HG03439 (cell line): Measurements from ENCODE around the gene CLEC7A.

Source experiments
- ATAC-seq: cut with Tn5 transposase; IDR thresholded peaks from one replicate; pipeline ENCODE4 v1.9.1; 2021; ENCODE audit warnings: mild to moderate bottlenecking, moderate library complexity; ENCODE audit not compliant: unreplicated experiment

Gene CLEC7A

DNA sequence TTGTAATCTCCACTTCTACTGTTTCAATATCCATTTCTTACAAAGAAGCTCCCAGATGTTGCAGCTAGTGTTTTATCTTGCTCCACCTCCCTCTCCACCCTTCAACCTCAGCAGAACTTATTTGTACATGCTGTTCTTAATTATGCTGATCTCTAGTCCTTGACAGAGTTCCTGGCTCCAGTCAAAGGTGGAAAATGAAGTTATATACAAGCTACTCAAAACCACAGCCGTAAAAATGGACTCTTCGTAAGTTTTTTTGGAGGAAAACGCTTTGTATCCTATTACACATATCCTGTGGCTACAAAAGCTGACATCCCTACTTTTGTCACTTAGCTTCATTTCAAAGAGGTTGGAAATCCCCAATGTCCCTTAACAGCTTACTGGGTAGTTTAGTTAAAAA, 32.5 kb downstream of the CLEC7A start:
- no peak for ATAC-seq

DNA sequence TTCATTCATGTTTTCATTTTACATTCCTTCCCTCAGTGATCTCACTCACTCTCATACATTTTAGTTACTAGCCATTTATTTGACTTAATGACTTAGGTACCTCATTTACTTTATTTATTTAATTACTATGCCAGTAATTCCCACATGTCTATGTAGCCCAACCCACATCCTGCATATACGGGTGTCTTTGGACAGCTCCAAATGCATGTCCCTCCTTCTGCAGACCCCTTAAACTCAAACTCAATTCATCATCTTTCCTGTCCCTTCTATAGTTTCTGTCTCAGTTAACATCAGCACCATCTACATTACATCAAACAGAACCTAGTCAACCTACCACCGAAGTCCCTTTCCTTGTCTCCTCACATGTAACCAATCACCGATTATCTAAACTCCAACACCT, 34.0 kb downstream of the CLEC7A start:
- ATAC-seq, result no peak

DNA sequence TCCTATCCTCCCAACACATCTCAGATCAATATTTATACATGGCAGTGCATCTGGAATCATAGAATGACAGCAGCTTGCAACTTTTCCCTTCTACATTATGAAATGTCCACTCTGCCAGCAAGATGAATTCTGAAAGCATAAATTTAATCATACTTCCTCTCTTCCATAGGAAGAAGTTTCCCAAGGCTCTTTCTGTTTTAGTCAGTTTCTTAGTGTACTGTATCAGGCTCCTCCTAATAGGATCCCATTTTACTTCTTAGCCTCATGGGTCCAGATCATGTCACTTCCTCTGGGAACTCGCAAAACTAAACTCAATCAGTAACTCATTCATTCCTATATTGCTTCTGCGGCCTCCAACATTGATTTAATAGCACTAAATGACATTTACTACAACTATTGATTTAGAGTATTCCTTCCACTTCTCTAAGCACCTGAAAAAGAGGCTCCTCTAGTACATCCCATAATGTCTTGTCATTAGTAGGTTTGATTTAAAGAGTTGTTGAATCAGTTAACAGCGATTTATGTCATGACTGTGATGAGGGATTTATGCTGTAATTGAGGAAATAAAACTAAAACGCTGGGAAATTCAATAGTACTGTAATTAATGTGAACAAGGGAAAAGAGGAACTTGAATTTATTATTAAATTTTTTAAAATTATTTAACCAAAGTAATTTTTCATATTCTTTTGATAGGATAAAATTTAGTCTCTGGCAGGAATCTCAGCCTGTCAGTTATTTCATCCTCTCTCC, 35.2 kb downstream of the CLEC7A start:
- no peak for ATAC-seq

DNA sequence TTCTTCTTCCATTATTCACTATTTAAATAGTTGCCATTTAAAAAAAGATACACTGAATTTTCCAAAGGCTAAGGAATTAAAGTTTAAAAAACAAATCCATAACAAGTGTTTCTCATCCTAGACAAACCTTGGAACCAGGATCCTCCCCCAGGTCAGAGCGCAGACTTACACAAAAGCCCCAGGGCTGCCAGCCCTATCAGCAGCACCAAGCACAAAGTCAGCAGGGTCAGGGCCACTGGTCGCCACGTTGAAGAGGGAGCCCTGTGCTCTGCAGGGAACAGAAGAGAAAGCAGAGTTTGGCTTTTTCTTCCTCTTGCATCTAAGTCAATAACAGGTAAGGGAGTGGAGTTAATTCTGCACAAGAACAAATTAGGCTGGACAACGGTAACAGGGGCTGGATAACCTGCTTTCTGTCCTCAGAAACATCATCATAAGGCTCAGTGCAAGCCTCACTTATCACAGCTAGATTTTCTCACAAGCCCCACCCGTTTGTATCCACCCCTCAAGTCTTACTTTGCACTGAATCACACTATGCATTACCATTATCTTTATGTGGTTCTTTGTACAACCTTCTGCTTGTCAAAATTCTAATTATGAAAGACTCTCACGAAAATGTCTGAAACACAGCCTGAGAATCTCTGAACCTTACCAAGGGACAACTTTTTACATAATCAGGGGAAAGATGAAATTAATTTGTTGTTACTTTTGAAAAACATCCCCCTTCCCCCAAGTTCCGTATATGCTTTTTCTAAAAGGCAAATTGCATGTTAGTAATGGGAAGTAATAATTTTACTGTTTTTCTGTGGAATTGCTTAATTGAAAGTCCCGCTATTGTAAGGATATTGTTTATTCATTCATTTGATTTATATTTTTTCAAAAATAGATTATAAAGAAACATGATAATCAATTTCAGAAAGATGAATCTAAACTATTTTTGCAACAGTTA, 40.8 kb downstream of the CLEC7A start:
- ATAC-seq, result no peak

- ATAC-seq, result no peak
Measured at GRCh38 chr12:10088031-10088430, 42.0 kb downstream of the CLEC7A start.

- ATAC-seq, result no peak
Measured at GRCh38 chr12:10086387-10086786, 43.6 kb downstream of the CLEC7A start.

- no peak for ATAC-seq
Measured at GRCh38 chr12:10084733-10085132, 45.3 kb downstream of the CLEC7A start.

GRCh38 chr12:10082117-10082874, 47.7 kb downstream of the CLEC7A start:
- ATAC-seq, result no peak

GRCh38 chr12:10075451-10075850, 54.5 kb downstream of the CLEC7A start:
- ATAC-seq, result no peak

GRCh38 chr12:10073261-10073660, 56.7 kb downstream of the CLEC7A start:
- no peak for ATAC-seq

GRCh38 chr12:10072131-10072530, 57.9 kb downstream of the CLEC7A start:
- ATAC-seq, result no peak

- no peak for ATAC-seq
Measured at GRCh38 chr12:10070380-10070779, 59.6 kb downstream of the CLEC7A start.

DNA sequence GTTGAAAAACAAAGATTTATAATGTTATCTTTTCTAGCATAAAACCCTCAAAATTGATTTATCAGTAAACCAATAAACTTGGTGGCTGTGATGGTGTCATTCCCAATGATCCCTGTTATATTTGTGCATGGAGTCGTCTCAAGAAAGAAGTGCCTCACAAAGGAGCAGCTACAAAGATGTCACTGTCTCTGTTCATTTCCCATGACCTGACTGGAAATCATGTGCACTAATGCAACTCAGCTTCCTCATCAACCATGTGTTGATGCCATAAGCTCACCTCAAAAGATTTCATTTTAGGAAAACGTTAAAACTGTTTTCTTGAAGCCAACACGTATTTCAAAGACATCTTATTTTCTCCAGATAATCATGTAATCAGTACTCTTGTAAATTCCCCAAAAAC, 60.0 kb downstream of the CLEC7A start:
- no peak for ATAC-seq

GRCh38 chr12:10069099-10069498, 60.9 kb downstream of the CLEC7A start:
- no peak for ATAC-seq

- ATAC-seq, result no peak
Measured at GRCh38 chr12:10068644-10069043, 61.4 kb downstream of the CLEC7A start.

- no peak for ATAC-seq
Measured at GRCh38 chr12:10067942-10068341, 62.1 kb downstream of the CLEC7A start.

- ATAC-seq, result no peak
Measured at GRCh38 chr12:10067264-10067663, 62.7 kb downstream of the CLEC7A start.
